Mesenchymal stem cell (in vitro differentiated cells and primary cell): ENCODE data around the gene THAP12.
A peak's percentile ranks its signal among the peaks of the same experiment; 100 is the strongest.

Experiments
- DNase-seq: peaks from one replicate; pipeline ENCODE4 v3.0.0-alpha.2; 2013
- H2AFZ ChIP-seq: one replicate; pipeline ENCODE4 v1.6.1; 2013; ENCODE audit warnings: low read depth, mild to moderate bottlenecking, control low read depth, inconsistent platforms, low read length, moderate library complexity
- H2AK5ac ChIP-seq: 2 replicates; pipeline ENCODE4 v1.6.1; 2013; ENCODE audit warnings: low read length, moderate library complexity, mild to moderate bottlenecking, inconsistent platforms; ENCODE audit not compliant: severe bottlenecking
- H2BK120ac ChIP-seq: one replicate; pipeline ENCODE4 v1.6.1; 2013; ENCODE audit warnings: low read depth, mild to moderate bottlenecking, inconsistent platforms, low read length, moderate library complexity
- H2BK12ac ChIP-seq, 2 experiments: one replicate each; pipeline ENCODE4 v1.6.1; 2013; ENCODE audit warnings: inconsistent platforms in 2 of 2, low read length in 2 of 2, mild to moderate bottlenecking in 2 of 2, moderate library complexity in 2 of 2, control low read depth in 1 of 2
- H2BK15ac ChIP-seq: one replicate; pipeline ENCODE4 v1.6.1; 2013; ENCODE audit warnings: mild to moderate bottlenecking, low read depth, inconsistent platforms; ENCODE audit not compliant: poor library complexity, severe bottlenecking
- H2BK5ac ChIP-seq: 2 replicates; pipeline ENCODE4 v1.6.1; 2013; ENCODE audit warnings: low read depth, mild to moderate bottlenecking, low read length, control low read depth, inconsistent platforms; ENCODE audit not compliant: poor library complexity, severe bottlenecking
- H3K14ac ChIP-seq, 2 experiments: one replicate each; pipeline ENCODE4 v1.6.1; 2013; ENCODE audit warnings: inconsistent platforms in 2 of 2, low read length in 2 of 2, control low read depth in 1 of 2, mild to moderate bottlenecking in 1 of 2, moderate library complexity in 1 of 2
- H3K18ac ChIP-seq, 2 experiments: one replicate each; pipeline ENCODE4 v1.6.1; 2013; ENCODE audit warnings: inconsistent platforms in 2 of 2, low read length in 2 of 2, control low read depth in 1 of 2, low read depth in 1 of 2, mild to moderate bottlenecking in 1 of 2
- H3K23ac ChIP-seq, 2 experiments: one replicate each; pipeline ENCODE4 v1.6.1; 2013; ENCODE audit warnings: inconsistent platforms in 2 of 2, low read length in 2 of 2, mild to moderate bottlenecking in 2 of 2, moderate library complexity in 2 of 2, control low read depth in 1 of 2
- H3K27ac ChIP-seq: 2 replicates; pipeline ENCODE4 v1.5.1; 2013; ENCODE audit warnings: mild to moderate bottlenecking, moderate library complexity, low read length, control low read depth, inconsistent platforms; ENCODE audit not compliant: poor library complexity, severe bottlenecking
- H3K27me3 ChIP-seq, 2 experiments: 2 replicates each; pipeline versions ENCODE4 v1.6.1 to v1.7.0; 2013; ENCODE audit warnings: low read length in 2 of 2, mild to moderate bottlenecking in 2 of 2, moderate library complexity in 2 of 2, control low read depth in 1 of 2, inconsistent platforms in 1 of 2; ENCODE audit not compliant: control insufficient read depth in 1 of 2, insufficient read depth in 1 of 2
- H3K36me3 ChIP-seq, 2 experiments: 2 replicates each; pipeline versions ENCODE4 v1.6.1 to v1.7.0; 2013; ENCODE audit warnings: low read length in 2 of 2, control low read depth in 1 of 2, inconsistent platforms in 1 of 2, low read depth in 1 of 2, mild to moderate bottlenecking in 1 of 2; ENCODE audit not compliant: insufficient read depth in 2 of 2, control insufficient read depth in 1 of 2
- H3K4ac ChIP-seq, 2 experiments: one replicate each; pipeline ENCODE4 v1.6.1; 2013; ENCODE audit warnings: inconsistent platforms in 2 of 2, low read length in 2 of 2, mild to moderate bottlenecking in 2 of 2, moderate library complexity in 2 of 2, control low read depth in 1 of 2, low read depth in 1 of 2
- H3K4me1 ChIP-seq: 2 replicates; pipeline ENCODE4 v1.6.1; 2013; ENCODE audit warnings: low read depth, low read length, control low read depth; ENCODE audit not compliant: control insufficient read depth, insufficient read depth
- H3K4me2 ChIP-seq: 2 replicates; pipeline ENCODE4 v1.6.1; 2013; ENCODE audit warnings: low read length, mild to moderate bottlenecking, inconsistent platforms; ENCODE audit not compliant: poor library complexity, severe bottlenecking
- H3K4me3 ChIP-seq, 2 experiments: 2 replicates each; pipeline versions ENCODE4 v1.5.1 to v1.7.0; 2013; ENCODE audit warnings: low read length in 2 of 2, mild to moderate bottlenecking in 2 of 2, control low read depth in 1 of 2, low read depth in 1 of 2; ENCODE audit not compliant: insufficient read depth in 1 of 2
- H3K79me1 ChIP-seq: replicated peaks from 2 replicates; pipeline ENCODE4 v1.6.1; 2013; ENCODE audit warnings: mild to moderate bottlenecking, control low read depth, low read length, inconsistent platforms; ENCODE audit not compliant: poor library complexity, severe bottlenecking
- H3K9ac ChIP-seq: 2 replicates; pipeline ENCODE4 v1.7.0; 2013; ENCODE audit warnings: mild to moderate bottlenecking, low read length, moderate library complexity
- H3K9me3 ChIP-seq: 2 replicates; pipeline ENCODE4 v1.7.0; 2013; ENCODE audit warnings: mild to moderate bottlenecking, low read length; ENCODE audit not compliant: control insufficient read depth
- H4K8ac ChIP-seq: one replicate; pipeline ENCODE4 v1.6.1; 2013; ENCODE audit warnings: inconsistent platforms, mild to moderate bottlenecking, low read length, moderate library complexity
- H4K91ac ChIP-seq: one replicate; pipeline ENCODE4 v1.6.1; 2013; ENCODE audit warnings: mild to moderate bottlenecking, low read length, inconsistent platforms
- WGBS: methylation state at CpG from one replicate; pipeline ENCODE4 v1.1.7; 2013; ENCODE audit warnings: mixed read lengths; 5-methylcytosine and 5-hydroxymethylcytosine counted together

The THAP12 gene

DNA sequence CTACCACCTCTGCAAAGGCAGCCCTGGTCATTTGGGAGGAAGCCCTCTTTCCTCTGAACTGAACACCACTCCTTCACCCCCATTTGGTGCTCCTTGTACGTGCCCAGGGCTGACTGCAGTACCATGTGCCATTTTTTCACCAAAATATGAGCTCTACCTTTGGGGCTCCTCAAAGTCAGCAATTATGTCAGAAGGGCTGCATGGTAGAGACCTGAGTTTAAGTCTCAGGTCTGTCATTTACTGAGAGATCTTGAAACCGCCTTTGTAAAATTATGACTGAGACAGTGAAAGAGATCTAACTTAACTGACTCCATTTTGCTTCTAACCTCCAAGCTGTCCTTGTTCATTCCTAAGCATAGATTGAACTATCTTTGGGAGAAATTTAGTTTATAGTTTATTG is 58.0 kb downstream of the THAP12 start:
- no peak overlapping the region for H2BK12ac ChIP-seq
- H3K79me1 ChIP-seq = no peaks in the 10 kb centered on the region
- H3K23ac ChIP-seq = no peak overlapping the region
- H2BK15ac ChIP-seq = no peak overlapping the region
- no peak overlapping the region for H3K4me2 ChIP-seq
- H3K4me1 ChIP-seq = peaks cover 5% of the 10 kb centered on the region
- no peak overlapping the region for H2AK5ac ChIP-seq
- no peak overlapping the region for H3K14ac ChIP-seq
- H3K36me3 ChIP-seq = no peaks in the 10 kb centered on the region
- H4K91ac ChIP-seq = no peak overlapping the region
- no peak overlapping the region for H3K18ac ChIP-seq
- H2BK120ac ChIP-seq = no peak overlapping the region
- H3K27ac ChIP-seq = no peak overlapping the region
- H4K8ac ChIP-seq = no peak overlapping the region
- 100% methylated on average over 2 of the region's 2 CpGs for WGBS
- H3K9me3 ChIP-seq = no peaks in the 10 kb centered on the region
- H3K9ac ChIP-seq = no peak overlapping the region
- DNase-seq = no peak
- H2BK5ac ChIP-seq = no peak overlapping the region
- H3K4me3 ChIP-seq = no peak overlapping the region
- peaks cover 6 to 36% of the 10 kb centered on the region in 2 experiments for H3K27me3 ChIP-seq
- H2AFZ ChIP-seq = no peak overlapping the region
- no peak overlapping the region for H3K4ac ChIP-seq

DNA sequence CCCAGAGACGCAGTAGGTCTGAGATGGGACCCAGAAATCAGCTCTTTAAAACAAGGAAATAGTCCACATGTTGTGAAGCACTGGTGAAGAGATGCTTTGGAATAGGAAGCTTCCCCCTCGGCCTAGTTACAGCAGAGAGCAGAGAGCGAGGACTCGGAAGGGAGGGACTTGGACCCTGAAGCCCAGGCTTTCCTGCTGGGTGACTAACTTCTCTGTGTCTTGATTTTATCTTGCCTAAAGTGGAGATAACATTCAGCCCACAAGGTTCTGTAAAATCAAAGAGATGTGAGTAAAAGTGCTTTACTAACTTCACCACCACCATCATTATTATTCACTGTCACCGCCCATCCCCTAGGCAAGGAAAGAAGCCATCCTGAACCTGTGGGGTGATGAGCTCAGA is 58.4 kb downstream of the THAP12 start:
- H2BK120ac ChIP-seq = no peak overlapping the region
- no peak overlapping the region for H4K91ac ChIP-seq
- H2AFZ ChIP-seq = no peak overlapping the region
- no peak overlapping the region for H3K4ac ChIP-seq
- no peak overlapping the region for H3K14ac ChIP-seq
- H3K9ac ChIP-seq = no peak overlapping the region
- no peak overlapping the region for H3K4me3 ChIP-seq
- no peaks in the 10 kb centered on the region for H3K36me3 ChIP-seq
- no peak overlapping the region for H3K23ac ChIP-seq
- WGBS = 86% methylated on average over 4 of the region's 5 CpGs
- H3K9me3 ChIP-seq = no peaks in the 10 kb centered on the region
- H2AK5ac ChIP-seq = no peak overlapping the region
- no peaks in the 10 kb centered on the region for H3K79me1 ChIP-seq
- peaks cover 10 to 38% of the 10 kb centered on the region in 2 experiments for H3K27me3 ChIP-seq
- H3K18ac ChIP-seq = no peak overlapping the region
- no peak overlapping the region for H3K4me2 ChIP-seq
- no peak overlapping the region for H2BK5ac ChIP-seq
- DNase-seq = no peak
- peaks cover 5% of the 10 kb centered on the region for H3K4me1 ChIP-seq
- no peak overlapping the region for H2BK15ac ChIP-seq
- no peak overlapping the region for H3K27ac ChIP-seq
- no peak overlapping the region for H2BK12ac ChIP-seq
- H4K8ac ChIP-seq = no peak overlapping the region

DNA sequence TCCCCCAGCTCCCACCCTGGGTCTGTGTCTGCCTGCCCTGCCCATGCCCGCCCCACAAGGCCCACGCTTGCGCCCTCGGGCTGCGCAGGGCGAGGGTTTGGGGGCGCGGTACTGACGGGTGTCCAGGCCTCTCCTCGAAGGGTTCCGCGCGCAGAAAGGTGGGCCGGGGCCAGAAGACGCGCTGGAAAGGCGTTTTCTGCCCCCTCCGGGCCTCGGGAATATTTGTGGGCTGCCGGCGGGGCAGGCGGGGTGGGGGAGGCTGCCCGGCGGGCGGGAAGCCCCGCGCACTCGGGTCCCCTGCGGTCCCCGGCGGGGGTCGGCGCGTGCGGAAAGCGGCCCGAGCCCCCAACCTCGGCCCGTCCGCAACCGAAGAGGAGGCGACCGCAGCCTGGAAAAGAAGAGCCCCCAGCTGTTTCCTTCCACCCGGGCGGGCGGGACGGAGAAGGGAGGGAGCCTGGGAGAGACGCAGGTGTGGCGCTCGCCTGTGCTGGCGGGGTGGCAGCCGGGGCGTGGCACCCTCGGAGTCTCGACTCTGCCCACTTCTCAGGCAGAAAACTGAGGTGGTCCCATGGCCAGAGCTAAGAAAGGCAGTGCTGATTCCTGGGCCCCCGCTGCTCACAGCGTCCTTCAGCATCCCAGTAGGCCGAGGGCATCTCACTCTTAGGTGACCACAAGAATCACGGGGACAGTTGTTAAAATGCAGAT is 59.0 kb downstream of the THAP12 start:
- H3K79me1 ChIP-seq = no peaks in the 10 kb centered on the region
- no peak overlapping the region for H2BK5ac ChIP-seq
- H3K18ac ChIP-seq = no peak overlapping the region
- no peaks in the 10 kb centered on the region for H3K36me3 ChIP-seq
- no peak overlapping the region for H4K8ac ChIP-seq
- no peak overlapping the region for H3K9ac ChIP-seq
- H2AK5ac ChIP-seq = no peak overlapping the region
- H3K27ac ChIP-seq = no peak overlapping the region
- no peaks in the 10 kb centered on the region for H3K9me3 ChIP-seq
- no peak overlapping the region for H3K14ac ChIP-seq
- no peak overlapping the region for H3K4me3 ChIP-seq
- peaks cover 14 to 44% of the 10 kb centered on the region in 2 experiments for H3K27me3 ChIP-seq
- peaks cover 5% of the 10 kb centered on the region for H3K4me1 ChIP-seq
- 21% methylated on average over 48 of the region's 59 CpGs for WGBS
- H2BK120ac ChIP-seq = no peak overlapping the region
- no peak overlapping the region for H2AFZ ChIP-seq
- no peak overlapping the region for H3K4ac ChIP-seq
- peak overlapping the region; percentile 19 for H2BK15ac ChIP-seq
- H4K91ac ChIP-seq = no peak overlapping the region
- H3K4me2 ChIP-seq = no peak overlapping the region
- DNase-seq = no peak
- H2BK12ac ChIP-seq = no peak overlapping the region
- no peak overlapping the region for H3K23ac ChIP-seq

DNA sequence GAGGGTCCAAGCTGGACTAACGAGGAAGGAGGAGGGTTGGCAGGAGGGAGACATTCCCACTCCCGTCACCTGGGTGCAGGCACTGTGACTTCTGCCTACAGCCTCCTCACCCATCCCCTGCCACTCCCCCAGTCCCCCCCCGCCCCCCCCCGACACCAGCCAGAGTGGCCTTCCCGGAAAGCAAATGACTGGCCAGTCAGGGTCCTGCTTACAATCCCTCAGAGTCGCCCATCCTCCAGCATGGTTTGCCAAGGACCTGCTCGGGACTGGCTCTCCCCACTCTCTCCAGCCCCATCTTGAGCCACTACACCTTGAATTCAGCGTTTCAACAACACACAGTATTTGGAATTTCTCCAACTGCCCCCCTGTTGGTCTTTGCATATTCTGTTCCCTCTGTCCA is 59.6 kb downstream of the THAP12 start:
- peaks cover 16 to 47% of the 10 kb centered on the region in 2 experiments for H3K27me3 ChIP-seq
- no peak overlapping the region for H4K8ac ChIP-seq
- no peak overlapping the region for H3K18ac ChIP-seq
- no peak overlapping the region for H3K14ac ChIP-seq
- no peak overlapping the region for H2BK15ac ChIP-seq
- no peak overlapping the region for H3K4me2 ChIP-seq
- H3K4me1 ChIP-seq = peaks cover 5% of the 10 kb centered on the region
- no peaks in the 10 kb centered on the region for H3K9me3 ChIP-seq
- no peak overlapping the region for H3K27ac ChIP-seq
- H3K9ac ChIP-seq = no peak overlapping the region
- no peak overlapping the region for H3K23ac ChIP-seq
- no peak overlapping the region for H3K4ac ChIP-seq
- no peak for DNase-seq
- 56% methylated on average over 5 of the region's 8 CpGs for WGBS
- no peak overlapping the region for H2BK120ac ChIP-seq
- H2AFZ ChIP-seq = no peak overlapping the region
- no peak overlapping the region for H2AK5ac ChIP-seq
- H4K91ac ChIP-seq = no peak overlapping the region
- H3K79me1 ChIP-seq = no peaks in the 10 kb centered on the region
- no peak overlapping the region for H2BK5ac ChIP-seq
- no peak overlapping the region for H3K4me3 ChIP-seq
- H3K36me3 ChIP-seq = no peaks in the 10 kb centered on the region
- no peak overlapping the region for H2BK12ac ChIP-seq
